NCI-H187 (cell line): ENCODE data around the gene ARMC8.
"Not testable (repeated sequence)": the region's sequence is repeated elsewhere in the genome, so short reads cannot be mapped to it uniquely, and the experiment has no call there.

ENCODE experiments used
- DNase-seq, 2 experiments: peaks; one replicate each; lab custom pipeline; 2025; lab: John Stamatoyannopoulos, UW

ARMC8 gene

GRCh38 chr3:138187296-138188012 lies at the start of gene ARMC8:
ARMC8 (plus strand) TSS chr3:138187301; CDS start chr3:138187555, 254 bp downstream.
- DNase-seq, result peak in 1 of 2 experiments; percentile 90

- no peak for DNase-seq
Measured at GRCh38 chr3:138137861-138138260, 49.2 kb upstream of the ARMC8 start.

- DNase-seq, result no peak
Measured at GRCh38 chr3:138139691-138140090, 47.4 kb upstream of the ARMC8 start.

GRCh38 chr3:138140940-138141339 lies 46.2 kb upstream of the ARMC8 start:
- no peak for DNase-seq

- not testable (repeated sequence) for DNase-seq
Measured at GRCh38 chr3:138142181-138142580, 44.9 kb upstream of the ARMC8 start.

- no peak for DNase-seq
Measured at GRCh38 chr3:138148503-138148902, 38.6 kb upstream of the ARMC8 start.

GRCh38 chr3:138154534-138154933 lies 32.6 kb upstream of the ARMC8 start:
- no peak for DNase-seq

- DNase-seq, result no peak
Measured at GRCh38 chr3:138157743-138158142, 29.4 kb upstream of the ARMC8 start.

GRCh38 chr3:138165061-138165460 lies 22.0 kb upstream of the ARMC8 start:
- no peak for DNase-seq

- no peak for DNase-seq
Measured at GRCh38 chr3:138172625-138173024, 14.5 kb upstream of the ARMC8 start.

- DNase-seq, result no peak
Measured at GRCh38 chr3:138173769-138174420, 13.2 kb upstream of the ARMC8 start.

- DNase-seq, result peak; percentile 76 to 78
Measured at GRCh38 chr3:138174421-138175131, 12.5 kb upstream of the ARMC8 start, which contains the start of gene DBR1. DBR1 (minus strand) TSS chr3:138174921; CDS start chr3:138174795, 126 bp downstream.

GRCh38 chr3:138180375-138181029 lies 6.6 kb upstream of the ARMC8 start:
- DNase-seq, result peak in 1 of 2 experiments; percentile 2

GRCh38 chr3:138184994-138185393 lies 2.1 kb upstream of the ARMC8 start:
- no peak for DNase-seq

- no peak for DNase-seq
Measured at GRCh38 chr3:138186221-138186620, 880 bp upstream of the ARMC8 start.

- peak in 1 of 2 experiments; percentile 59 for DNase-seq
Measured at GRCh38 chr3:138186803-138187295, 252 bp upstream of the ARMC8 start.

GRCh38 chr3:138188013-138188730 lies 1.1 kb downstream of the ARMC8 start:
- no peak for DNase-seq

GRCh38 chr3:138195481-138195880 lies 8.4 kb downstream of the ARMC8 start:
- no peak for DNase-seq

- no peak for DNase-seq
Measured at GRCh38 chr3:138196023-138196422, 8.9 kb downstream of the ARMC8 start.

GRCh38 chr3:138197058-138197457 lies 10.0 kb downstream of the ARMC8 start:
- no peak for DNase-seq

- DNase-seq, result no peak
Measured at GRCh38 chr3:138197524-138197923, 10.4 kb downstream of the ARMC8 start.
